GM18511 (cell line): ENCODE measurements around the gene TMEM132D.

Source experiments
- ATAC-seq: cut with Tn5 transposase; IDR thresholded peaks from one replicate; pipeline ENCODE4 v1.9.1; 2021; ENCODE audit warnings: mild to moderate bottlenecking, moderate library complexity; ENCODE audit not compliant: unreplicated experiment

TMEM132D gene

GRCh38 chr12:129294868-129295267 lies 609.0 kb downstream of the TMEM132D start:
- ATAC-seq, result no peak

GRCh38 chr12:129279771-129280170 lies 624.1 kb downstream of the TMEM132D start:
- ATAC-seq, result no peak

DNA sequence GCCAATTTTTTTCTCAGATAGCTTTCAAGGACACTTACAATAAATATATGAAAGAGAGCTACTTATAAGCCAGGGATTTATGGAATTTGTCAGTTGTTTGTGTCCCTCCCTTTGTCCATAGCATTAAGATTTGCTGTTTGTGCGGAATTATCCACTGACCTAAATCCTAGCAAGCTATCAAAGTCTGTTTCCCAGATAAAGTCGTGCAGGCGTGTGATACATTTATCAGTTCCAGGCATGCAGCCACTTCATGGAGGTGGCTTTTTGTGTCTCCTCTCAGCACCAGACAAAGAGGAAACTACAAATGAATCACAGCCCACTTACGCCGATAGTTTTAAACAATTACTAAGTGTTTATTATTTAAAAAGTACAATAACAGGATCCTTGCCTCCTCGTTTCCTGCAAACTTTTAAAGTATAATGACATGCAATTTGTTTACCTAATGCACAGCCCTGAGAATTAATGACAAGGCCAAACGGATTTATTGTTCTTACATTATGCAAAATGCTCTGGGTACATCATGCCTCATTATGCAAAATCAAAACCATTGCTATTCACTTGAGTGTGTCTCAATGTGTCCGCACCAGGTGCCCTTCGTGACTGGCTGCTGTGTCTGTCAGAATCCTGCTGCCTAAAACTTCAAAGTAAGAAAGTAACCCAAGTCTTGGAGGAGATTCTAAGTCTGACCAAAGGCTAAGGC lies 627.3 kb downstream of the TMEM132D start:
- ATAC-seq, result no peak

GRCh38 chr12:129269756-129270495 lies 633.9 kb downstream of the TMEM132D start:
- ATAC-seq, result no peak

- no peak for ATAC-seq
Measured at GRCh38 chr12:129258781-129259318, 645.0 kb downstream of the TMEM132D start.

GRCh38 chr12:129257524-129257923 lies 646.3 kb downstream of the TMEM132D start:
- no peak for ATAC-seq

- ATAC-seq, result no peak
Measured at GRCh38 chr12:129246630-129247029, 657.2 kb downstream of the TMEM132D start.

- no peak for ATAC-seq
Measured at GRCh38 chr12:129245769-129246168, 658.1 kb downstream of the TMEM132D start.

- no peak for ATAC-seq
Measured at GRCh38 chr12:129241852-129242251, 662.0 kb downstream of the TMEM132D start.

- ATAC-seq, result no peak
Measured at GRCh38 chr12:129237881-129238280, 665.9 kb downstream of the TMEM132D start.

GRCh38 chr12:129234209-129234608 lies 669.6 kb downstream of the TMEM132D start:
- no peak for ATAC-seq

- no peak for ATAC-seq
Measured at GRCh38 chr12:129231491-129231890, 672.3 kb downstream of the TMEM132D start.

DNA sequence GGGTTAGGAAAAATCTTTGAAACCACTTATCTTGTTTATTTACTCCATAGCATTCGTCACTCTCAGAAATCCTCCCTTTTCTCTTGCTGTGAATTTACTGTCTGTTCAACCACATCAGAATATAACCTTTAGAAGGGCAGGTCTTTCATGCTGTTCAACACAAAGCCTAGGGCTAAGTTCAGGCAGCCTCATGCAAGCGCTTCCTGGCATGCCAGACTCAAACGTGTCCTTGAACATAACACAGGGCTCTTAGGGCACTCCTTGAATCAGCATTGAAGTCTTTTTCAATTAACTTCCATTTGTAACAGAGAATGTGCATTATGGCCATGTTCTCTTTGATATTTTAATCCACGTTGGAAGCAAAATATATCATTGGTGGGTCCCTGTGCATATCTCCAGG lies 672.8 kb downstream of the TMEM132D start:
- no peak for ATAC-seq

GRCh38 chr12:129226851-129227250 lies 677.0 kb downstream of the TMEM132D start:
- ATAC-seq, result no peak

DNA sequence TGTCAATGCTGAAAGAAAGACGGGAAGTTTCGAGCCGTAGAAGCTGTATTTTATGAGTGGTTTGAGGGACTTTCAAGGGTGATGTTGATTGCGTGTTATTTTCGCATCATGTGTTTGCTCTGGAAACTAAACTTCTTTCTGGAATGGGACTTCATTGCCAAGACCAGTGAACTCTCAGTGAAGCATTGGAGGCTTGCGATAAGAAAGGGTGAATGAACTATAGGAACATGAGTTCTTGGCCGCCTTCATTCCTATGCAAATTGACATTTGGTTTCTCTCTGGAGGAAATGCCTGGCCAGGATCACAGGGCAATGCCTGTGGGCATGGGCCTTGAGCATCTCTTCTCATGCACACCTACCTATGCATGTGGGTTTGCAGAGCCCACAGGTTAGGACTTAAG lies 677.8 kb downstream of the TMEM132D start:
- ATAC-seq, result no peak

- no peak for ATAC-seq
Measured at GRCh38 chr12:129215556-129215955, 688.3 kb downstream of the TMEM132D start.

DNA sequence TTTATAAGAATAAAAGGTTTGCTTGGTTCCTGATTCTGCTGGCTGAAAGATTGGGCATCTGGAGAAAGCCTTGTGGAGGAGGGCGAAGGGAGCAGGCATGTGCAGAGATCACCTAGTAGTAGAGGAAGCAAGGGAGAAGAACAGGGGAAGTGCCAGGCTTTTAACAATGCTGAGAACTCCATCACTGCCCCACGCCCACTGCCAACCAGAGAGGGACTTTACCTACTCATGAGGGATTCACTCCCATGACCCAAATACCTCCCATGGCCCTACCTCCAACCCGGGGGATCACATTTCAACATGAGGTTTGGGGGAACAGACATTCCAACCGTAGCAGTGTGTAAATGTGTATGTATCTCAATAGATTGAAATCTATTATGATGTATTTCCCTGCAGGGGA lies 690.3 kb downstream of the TMEM132D start:
- ATAC-seq, result no peak

DNA sequence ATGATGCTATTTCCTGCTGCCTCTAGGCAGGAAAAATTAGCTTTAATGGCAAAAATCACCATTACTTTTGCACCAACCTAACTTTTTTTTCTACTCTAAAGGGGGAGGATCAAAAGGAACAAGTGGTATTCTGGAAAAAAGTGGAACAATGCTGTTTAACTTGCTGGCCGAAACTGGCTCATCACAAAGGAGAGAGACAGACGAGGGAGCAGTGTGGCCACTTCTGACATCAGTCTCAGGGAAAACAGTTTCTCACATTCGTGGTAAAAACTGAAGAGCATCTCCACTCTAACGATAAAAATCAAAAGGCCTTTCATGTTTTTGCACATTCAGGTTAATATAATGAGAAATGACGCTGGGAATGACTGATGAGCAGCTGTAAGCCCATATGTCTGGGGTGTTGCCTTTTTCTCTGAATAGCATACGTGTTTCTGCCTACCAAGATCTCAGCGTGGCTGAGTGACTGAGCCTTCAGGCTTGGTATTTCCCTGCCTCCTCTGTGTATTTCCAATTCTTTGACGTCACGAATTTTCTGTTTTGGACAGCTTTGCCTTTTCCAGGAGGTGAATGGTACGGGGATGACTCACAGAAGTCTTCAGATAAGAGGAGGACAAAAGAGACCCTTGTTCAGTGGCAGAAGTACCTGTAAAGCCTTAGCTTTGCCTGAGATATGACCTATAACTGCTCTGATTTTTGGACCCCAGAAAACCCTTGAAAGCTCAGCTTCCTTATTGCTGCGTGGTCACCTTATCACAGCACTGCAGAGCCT lies 691.8 kb downstream of the TMEM132D start:
- no peak for ATAC-seq

DNA sequence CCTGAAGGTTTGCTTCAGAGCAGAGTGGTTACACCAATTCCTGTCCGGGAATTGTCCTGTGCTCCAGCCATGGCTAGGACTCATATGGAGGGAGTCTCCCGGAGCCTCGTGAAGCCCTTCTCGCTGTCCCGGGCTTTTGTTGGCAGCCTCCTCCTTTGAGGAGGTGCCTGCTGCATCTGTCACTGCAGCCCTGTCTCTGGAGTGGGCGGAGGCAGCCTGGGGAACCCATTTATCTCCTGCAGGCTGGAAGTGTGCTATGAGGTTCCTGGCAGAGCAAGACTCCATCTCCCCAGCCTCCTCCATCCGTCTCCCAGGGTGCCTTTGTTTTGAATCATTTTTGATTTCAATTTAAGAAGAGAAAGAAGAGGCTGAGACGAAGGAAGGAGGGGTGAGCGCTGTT lies 695.3 kb downstream of the TMEM132D start:
- ATAC-seq, result no peak

DNA sequence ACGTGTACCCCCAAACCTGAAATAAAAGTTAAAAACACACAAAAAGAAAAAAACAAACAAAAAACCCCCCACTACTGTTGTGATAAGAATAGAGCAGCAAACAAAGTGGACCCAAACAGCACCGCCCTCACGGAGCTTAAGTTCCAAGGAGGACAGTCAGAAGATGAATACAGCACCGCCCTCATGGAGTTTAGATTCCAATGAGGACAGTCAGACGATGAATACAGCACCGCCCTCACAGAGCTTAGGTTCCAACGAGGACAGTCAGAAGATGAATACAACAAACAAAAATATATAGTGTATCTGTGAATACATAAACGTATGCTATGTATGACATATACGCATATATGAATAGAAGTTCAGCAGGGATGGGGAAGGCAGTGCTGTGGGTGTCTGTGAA lies 696.7 kb downstream of the TMEM132D start:
- ATAC-seq, result no peak

GRCh38 chr12:129203456-129203855 lies 700.4 kb downstream of the TMEM132D start:
- ATAC-seq, result no peak
